LNCaP clone FGC (cell line): Measurements from ENCODE around the gene ASL.
"Not testable (repeated sequence)": the region's sequence is repeated elsewhere in the genome, so short reads cannot be mapped to it uniquely, and the experiment has no call there.

ENCODE experiments used
- DNase-seq: peaks from one replicate; pipeline ENCODE4 v3.0.0-alpha.2; 2011; ENCODE audit warnings: low read depth
- H3K4me3 ChIP-seq: 2 replicates; pipeline ENCODE4 v1.5.1; 2011; ENCODE audit warnings: mild to moderate bottlenecking, low read depth, low read length, control low read depth
- TF ChIP-seq, protein P1 (sequence below): IDR thresholded peaks from 2 replicates; pipeline ENCODE4 v1.5.1; 2012; ENCODE audit warnings: mild to moderate bottlenecking; ENCODE audit not compliant: control insufficient read depth, insufficient read depth; ENCODE audit errors: extremely low read depth

ASL gene

DNA sequence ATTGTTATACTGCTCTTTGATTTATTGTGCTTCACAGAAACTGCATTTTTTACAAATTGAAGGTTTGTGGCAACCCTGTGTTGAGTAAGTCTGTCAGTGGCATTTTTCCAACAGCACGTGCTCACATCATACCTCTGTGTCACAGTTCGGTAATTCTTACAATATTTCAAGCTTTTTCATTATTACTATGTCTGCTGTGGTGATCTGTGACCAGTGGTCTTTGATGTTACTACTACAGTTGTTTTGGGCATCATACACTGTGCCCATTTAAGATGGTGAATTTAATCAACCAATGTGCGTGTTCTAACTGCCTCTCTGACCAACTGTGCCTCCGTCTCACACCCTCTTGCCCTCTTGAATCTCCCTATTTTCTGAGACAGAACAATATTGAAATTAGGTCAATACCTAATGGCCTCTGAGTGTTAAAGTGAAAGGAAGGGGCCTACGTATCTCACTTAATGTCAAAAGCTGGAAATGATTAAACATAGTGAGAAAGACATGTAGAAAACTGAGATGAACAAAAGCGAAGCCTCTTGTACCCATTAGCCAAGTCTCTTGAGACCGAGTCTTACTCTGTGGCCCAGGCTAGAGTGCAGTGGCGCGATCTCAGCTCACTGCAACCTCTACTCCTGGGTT is 20.2 kb upstream of the ASL start:
- no peak overlapping the region for H3K4me3 ChIP-seq
- TF ChIP-seq, protein P1, sequence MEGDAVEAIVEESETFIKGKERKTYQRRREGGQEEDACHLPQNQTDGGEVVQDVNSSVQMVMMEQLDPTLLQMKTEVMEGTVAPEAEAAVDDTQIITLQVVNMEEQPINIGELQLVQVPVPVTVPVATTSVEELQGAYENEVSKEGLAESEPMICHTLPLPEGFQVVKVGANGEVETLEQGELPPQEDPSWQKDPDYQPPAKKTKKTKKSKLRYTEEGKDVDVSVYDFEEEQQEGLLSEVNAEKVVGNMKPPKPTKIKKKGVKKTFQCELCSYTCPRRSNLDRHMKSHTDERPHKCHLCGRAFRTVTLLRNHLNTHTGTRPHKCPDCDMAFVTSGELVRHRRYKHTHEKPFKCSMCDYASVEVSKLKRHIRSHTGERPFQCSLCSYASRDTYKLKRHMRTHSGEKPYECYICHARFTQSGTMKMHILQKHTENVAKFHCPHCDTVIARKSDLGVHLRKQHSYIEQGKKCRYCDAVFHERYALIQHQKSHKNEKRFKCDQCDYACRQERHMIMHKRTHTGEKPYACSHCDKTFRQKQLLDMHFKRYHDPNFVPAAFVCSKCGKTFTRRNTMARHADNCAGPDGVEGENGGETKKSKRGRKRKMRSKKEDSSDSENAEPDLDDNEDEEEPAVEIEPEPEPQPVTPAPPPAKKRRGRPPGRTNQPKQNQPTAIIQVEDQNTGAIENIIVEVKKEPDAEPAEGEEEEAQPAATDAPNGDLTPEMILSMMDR, result no peak
- no peak for DNase-seq

DNA sequence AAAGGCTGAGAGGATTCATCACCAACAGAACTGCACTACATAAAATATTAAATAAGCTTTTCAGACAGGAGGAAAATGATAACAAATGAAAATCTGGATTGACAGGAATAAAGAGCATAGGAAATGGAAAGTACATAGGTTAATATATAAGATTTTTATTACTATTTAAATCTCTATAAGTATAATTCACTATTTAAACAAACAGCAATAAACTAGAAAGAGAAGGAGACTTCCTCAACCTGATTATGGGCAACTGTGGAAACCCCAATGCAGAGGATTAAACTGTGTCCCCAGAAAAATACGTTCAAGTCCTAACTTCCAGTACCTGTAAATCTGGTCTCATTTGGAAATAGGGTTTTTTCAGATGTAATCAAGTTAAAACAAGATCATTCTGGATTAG is 14.8 kb upstream of the ASL start:
- H3K4me3 ChIP-seq, result no peak overlapping the region
- no peak for DNase-seq
- TF ChIP-seq, protein P1, result no peak

DNA sequence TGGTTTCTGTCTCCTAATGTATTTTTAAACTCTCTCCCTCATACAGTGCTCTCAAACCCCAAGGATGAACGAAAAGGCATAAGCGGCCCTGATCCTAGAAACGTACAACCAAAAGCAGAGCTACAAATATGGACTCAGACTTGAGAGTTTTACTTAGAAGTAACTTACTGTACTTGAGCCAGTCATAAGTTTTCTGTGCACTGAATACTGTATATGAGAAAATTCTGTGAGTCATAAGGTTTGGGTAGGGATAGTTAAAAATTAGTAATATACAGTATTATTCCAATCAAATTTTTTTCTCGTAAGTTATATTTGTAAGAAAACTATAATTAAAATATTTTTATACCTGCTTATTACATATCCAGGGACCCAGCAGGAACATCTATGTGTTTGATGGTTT is 5.9 kb upstream of the ASL start:
- no peak for DNase-seq
- no peak overlapping the region for H3K4me3 ChIP-seq
- TF ChIP-seq, protein P1, result no peak

DNA sequence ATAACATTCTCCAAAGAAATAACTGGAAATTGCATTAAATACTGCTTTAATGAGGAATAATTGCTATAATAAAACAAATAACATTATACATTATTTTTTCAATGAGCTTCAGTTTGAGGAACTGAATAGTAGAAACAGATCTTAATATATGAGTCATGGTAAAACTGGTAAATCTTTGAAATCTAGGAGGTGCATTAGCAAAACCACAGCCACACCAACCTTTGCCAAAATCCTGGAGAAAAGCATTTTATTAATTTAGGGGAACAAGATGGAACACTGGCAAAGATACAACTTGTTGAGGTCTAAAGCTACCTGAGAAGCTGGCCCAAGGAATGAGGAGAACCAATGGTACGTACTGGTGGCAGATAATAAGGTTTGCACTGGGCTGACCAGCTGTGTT is 5.4 kb upstream of the ASL start:
- H3K4me3 ChIP-seq, result no peak overlapping the region
- DNase-seq, result no peak
- TF ChIP-seq, protein P1, result no peak

DNA sequence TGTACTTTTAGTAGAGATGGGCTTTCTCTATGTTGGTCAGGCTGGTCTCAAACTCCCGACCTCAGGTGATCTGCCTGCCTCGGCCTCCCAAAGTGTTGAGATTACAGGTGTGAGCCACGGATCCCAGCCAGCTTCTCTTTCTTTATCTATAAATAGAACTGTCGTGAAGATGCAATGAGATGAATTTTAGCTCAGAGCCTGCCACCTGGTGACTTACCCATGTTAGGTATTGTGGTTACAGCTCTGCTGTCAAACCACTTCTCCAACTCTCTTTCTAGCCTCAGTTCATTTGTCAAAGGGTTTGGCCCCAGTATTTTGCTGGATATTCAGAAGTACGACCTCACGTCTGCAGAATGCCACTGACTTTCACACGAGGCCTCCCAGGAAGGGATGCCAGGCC is 3.4 kb upstream of the ASL start:
- DNase-seq, H3K4me3 ChIP-seq: not testable (repeated sequence)

DNA sequence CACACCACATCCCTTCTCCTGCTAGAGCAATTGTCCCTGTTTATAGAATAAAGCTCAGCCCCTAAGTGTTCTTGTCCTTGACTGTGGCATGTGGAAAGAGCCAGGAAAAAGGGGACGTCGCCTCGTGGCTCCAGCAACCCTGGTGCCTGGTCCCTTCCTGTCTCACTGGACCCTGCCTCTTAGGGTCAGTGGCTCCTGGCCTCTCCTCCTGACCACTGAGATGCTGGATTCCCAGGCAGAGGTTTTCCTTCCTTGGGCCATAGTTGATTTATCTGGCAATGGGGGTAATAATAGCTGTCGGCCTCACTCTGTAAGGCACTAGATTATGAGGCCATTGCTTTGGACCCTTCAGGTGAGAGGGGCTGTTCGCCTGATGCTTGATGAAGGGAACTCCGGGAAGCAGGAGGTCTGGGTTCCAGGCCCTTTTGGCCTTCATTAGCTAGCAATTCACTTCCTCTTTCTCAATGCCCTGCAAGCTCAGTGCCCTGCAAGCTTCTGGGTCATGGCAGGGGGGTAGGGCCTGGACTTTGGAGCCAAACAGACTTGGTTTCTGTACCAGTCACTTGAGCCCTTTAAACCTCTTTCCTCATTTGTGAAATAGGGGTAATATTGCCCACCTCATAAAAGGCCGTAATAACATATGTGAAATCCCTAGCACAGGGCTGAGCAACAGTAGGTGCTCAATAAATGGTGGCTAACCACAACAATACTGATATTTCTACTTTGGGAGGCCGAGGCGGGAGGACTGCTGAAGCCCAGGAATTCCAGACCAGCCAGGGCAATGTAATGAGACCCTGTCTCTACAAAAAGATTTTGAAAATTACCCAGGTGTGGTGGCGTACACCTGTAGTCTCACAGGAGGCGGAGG is 1.1 kb downstream of the ASL start:
- peak overlapping the region; percentile 92 for H3K4me3 ChIP-seq
- TF ChIP-seq, protein P1, result no peak
- no peak for DNase-seq

DNA sequence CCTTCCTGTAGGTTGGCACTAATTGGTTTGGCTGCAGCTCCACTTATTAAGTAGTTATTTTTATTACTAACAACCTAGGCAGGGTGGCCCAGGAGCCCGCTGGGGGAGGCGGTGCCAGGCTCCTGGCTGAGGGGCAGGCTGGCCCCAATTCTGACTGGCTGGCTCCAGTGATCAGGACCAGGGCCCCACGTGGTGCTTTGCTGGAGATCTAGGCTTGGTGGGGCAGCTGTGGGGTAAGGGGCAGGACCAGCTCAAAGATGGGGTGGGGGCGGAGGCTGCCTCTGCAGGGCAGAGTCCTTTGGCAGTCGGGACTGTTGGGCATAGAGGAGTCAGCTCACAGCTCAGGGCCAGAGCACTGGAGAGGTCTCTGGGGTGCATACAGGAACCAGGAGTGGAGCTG is 2.4 kb downstream of the ASL start:
- DNase-seq, result no peak
- TF ChIP-seq, protein P1, result no peak
- H3K4me3 ChIP-seq, result no peak overlapping the region
